Amniotic epithelial cell (primary cell): Measurements from ENCODE around the gene TEX19.
"Not testable (repeated sequence)": the region's sequence is repeated elsewhere in the genome, so short reads cannot be mapped to it uniquely, and the experiment has no call there.

Source experiments
- DNase-seq: peaks from one replicate; pipeline ENCODE4 v3.0.0-alpha.2; 2010; ENCODE audit warnings: low read depth

The TEX19 gene

DNA sequence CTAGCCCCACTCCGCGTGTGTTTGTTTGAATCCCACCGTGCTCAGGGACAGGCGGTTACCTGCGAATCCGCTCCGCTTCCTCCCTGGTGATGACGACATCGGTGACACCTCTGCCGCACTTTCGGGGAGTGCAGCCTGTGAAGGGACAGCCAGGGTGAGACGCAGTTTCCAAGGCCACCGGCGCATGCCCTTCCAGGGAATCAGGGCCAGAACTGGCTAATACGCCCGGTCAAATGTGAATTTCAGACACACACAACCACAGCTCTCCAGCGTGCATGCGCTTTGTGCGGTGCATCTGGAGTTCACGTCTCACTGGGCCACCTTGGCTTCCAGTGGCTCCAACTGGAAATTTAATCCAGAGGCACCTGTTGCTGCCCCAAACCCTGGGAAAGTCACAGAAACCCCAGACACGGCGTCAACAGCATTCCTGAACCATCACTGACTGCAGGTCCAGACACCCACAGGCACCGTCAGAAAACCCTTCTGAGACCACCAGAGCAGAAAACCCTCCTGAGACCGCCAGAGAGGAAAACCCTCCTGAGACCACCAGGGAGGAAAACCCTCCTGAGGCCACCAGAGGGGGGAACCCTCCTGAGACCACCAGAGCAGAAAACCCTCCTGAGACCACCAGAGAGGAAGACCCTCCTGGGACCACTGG, 52.5 kb downstream of the TEX19 start:
- DNase-seq, result no peak

DNA sequence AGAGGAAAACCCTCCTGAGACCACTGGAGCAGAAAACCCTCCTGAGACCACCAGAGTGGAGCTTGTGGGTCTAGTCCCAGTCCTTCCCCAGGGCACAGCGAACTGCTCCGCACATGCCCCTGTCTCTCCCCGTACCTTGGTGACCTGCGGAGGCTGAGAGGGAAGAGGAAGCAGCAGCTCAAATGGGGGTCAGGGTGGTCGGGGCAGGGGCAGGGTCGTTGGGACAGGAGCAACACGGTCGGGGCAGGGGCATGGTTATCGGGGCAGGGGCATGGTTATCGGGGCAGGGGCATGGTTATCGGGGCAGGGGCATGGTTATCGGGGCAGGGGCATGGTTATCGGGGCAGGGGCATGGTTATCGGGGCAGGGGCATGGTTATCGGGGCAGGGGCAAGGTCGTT, 53.0 kb downstream of the TEX19 start:
- DNase-seq, result not testable (repeated sequence)

DNA sequence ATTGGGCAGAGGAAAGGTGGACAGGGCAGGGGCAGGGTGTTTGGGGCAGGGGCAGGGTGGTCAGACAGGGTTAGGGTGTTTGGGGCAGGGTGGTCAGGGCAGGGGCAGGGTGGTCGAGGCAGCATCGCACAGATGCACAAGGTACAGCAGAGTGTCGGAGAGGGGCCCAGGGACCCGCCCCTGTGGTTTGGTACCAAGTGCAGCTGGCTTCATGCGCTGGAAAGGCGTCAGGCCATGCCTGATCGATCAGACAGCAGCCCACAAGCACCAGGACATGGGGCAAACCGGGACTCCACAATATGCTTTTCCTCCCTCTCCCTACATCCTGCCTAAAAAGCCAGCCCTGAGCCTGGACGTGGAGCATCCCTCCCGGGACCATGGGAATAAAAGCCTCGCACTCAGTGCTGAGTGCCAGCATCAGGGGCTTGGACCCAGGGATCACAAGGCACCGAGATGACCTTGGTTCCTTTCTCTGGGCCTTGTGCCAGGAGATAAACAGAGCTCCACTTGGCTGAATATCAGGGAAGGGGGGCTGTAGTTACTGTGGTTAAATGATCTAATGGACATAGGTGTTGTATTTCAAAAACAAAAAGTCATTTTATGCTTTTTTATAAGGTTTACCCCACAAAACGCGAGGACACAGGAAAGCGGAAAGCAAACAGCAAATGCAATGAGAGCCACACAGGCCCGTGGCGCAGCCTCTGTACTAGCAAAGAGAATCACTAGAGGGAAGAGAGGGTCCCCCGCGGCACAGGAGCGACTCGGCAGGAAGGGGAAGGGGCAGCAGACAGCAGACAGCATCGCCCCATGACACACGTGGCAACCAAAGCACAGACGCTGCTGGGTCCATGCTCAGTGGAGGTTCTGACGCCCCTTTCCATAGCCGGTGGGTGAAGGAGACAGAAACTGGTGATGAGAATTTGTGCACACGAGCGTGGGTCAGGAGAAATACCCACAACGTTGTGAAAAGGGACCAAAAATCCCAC, 53.8 kb downstream of the TEX19 start:
- DNase-seq, result no peak
